CD4-positive, alpha-beta T cell treated with Interleukin-17A for 4 hours (primary cell): ENCODE data around the gene DNM3.
"Not testable (repeated sequence)": the region's sequence is repeated elsewhere in the genome, so short reads cannot be mapped to it uniquely, and the experiment has no call there.

Experiments
- DNase-seq: peaks from one replicate; pipeline ENCODE4 v3.0.0-alpha.2; 2020; ENCODE audit warnings: mixed read lengths

The DNM3 gene

GRCh38 chr1:172344444-172344843 lies 503.1 kb downstream of the DNM3 start:
- no peak for DNase-seq

GRCh38 chr1:172345077-172345476 lies 503.8 kb downstream of the DNM3 start:
- DNase-seq = no peak

- DNase-seq = no peak
These were observed 506.1 kb downstream of the DNM3 start for GRCh38 chr1:172347416-172347815.

- DNase-seq = no peak
These were observed 509.6 kb downstream of the DNM3 start for GRCh38 chr1:172350856-172351255.

- no peak for DNase-seq
These were observed 510.0 kb downstream of the DNM3 start for GRCh38 chr1:172351346-172351745.

- DNase-seq = no peak
These were observed 510.5 kb downstream of the DNM3 start for GRCh38 chr1:172351754-172352161.

GRCh38 chr1:172352435-172352834 lies 511.1 kb downstream of the DNM3 start:
- no peak for DNase-seq

- no peak for DNase-seq
These were observed 513.3 kb downstream of the DNM3 start for GRCh38 chr1:172354291-172355274.

GRCh38 chr1:172356620-172357019 lies 515.3 kb downstream of the DNM3 start:
- DNase-seq = no peak

GRCh38 chr1:172357753-172358385 lies 516.6 kb downstream of the DNM3 start:
- DNase-seq = peak; percentile 16

GRCh38 chr1:172359491-172359999 lies 518.2 kb downstream of the DNM3 start:
- no peak for DNase-seq

- no peak for DNase-seq
These were observed 519.2 kb downstream of the DNM3 start for GRCh38 chr1:172360511-172360910.

- no peak for DNase-seq
These were observed 519.7 kb downstream of the DNM3 start for GRCh38 chr1:172360985-172361384.

- DNase-seq = no peak
These were observed 522.6 kb downstream of the DNM3 start for GRCh38 chr1:172363852-172364251.

GRCh38 chr1:172371646-172372045 lies 530.3 kb downstream of the DNM3 start:
- not testable (repeated sequence) for DNase-seq

GRCh38 chr1:172373864-172374263 lies 532.6 kb downstream of the DNM3 start:
- no peak for DNase-seq

GRCh38 chr1:172375211-172375631 lies 533.9 kb downstream of the DNM3 start:
- no peak for DNase-seq

- no peak for DNase-seq
These were observed 535.1 kb downstream of the DNM3 start for GRCh38 chr1:172376431-172376830.

- DNase-seq = no peak
These were observed 536.3 kb downstream of the DNM3 start for GRCh38 chr1:172377565-172377964.

- no peak for DNase-seq
These were observed 536.9 kb downstream of the DNM3 start for GRCh38 chr1:172378109-172378760.

GRCh38 chr1:172380441-172381244 lies 539.3 kb downstream of the DNM3 start:
- DNase-seq = peak; percentile 54

GRCh38 chr1:172381946-172382345 lies 540.6 kb downstream of the DNM3 start:
- no peak for DNase-seq
